ENCODE data around the gene GRB2.

Gene GRB2

GRCh38 chr17:75331671-75332070, 73.8 kb downstream of the GRB2 start:
- no peaks in the 10 kb centered on the region for H3K9me3 Mint-ChIP-seq
- H3K4me3 Mint-ChIP-seq, result no peak overlapping the region
- H3K36me3 Mint-ChIP-seq (ENCODE audit: low read depth), result peaks cover 4% of the 10 kb centered on the region
- H3K27me3 Mint-ChIP-seq (ENCODE audit: low read depth), result no peaks in the 10 kb centered on the region
- TF ChIP-seq CTCF (IDR thresholded peaks at IDR 0.05; ENCODE audit: unreplicated experiment in 3 of 3), result no peak
- no peak overlapping the region for H3K27ac Mint-ChIP-seq
- no peaks in the 10 kb centered on the region for H3K4me1 Mint-ChIP-seq

- H3K4me1 Mint-ChIP-seq, result peaks cover 5% of the 10 kb centered on the region
- no peaks in the 10 kb centered on the region for H3K27me3 Mint-ChIP-seq (ENCODE audit: low read depth)
- H3K9me3 Mint-ChIP-seq, result no peaks in the 10 kb centered on the region
- H3K27ac Mint-ChIP-seq, result no peak overlapping the region
- peaks cover 20% of the 10 kb centered on the region for H3K36me3 Mint-ChIP-seq (ENCODE audit: low read depth)
- no peak for TF ChIP-seq CTCF (IDR thresholded peaks at IDR 0.05; ENCODE audit: unreplicated experiment in 3 of 3)
- H3K4me3 Mint-ChIP-seq, result no peak overlapping the region
Observed at GRCh38 chr17:75327757-75328156, 77.7 kb downstream of the GRB2 start.

- Mint-ChIP-seq H3K9me3 (no peaks in the 10 kb centered on the region), H3K4me1 (peaks cover 5% of the 10 kb centered on the region), H3K4me3 (no peak overlapping the region), H3K27ac (no peak overlapping the region), H3K27me3 (ENCODE audit: low read depth) (no peaks in the 10 kb centered on the region), H3K36me3 (ENCODE audit: low read depth) (peaks cover 25% of the 10 kb centered on the region)
- TF ChIP-seq CTCF (IDR thresholded peaks at IDR 0.05; ENCODE audit: unreplicated experiment in 3 of 3), result no peak
Observed at GRCh38 chr17:75326226-75326848, 79.1 kb downstream of the GRB2 start.

- no peak overlapping the region for H3K27ac Mint-ChIP-seq
- peaks cover 5% of the 10 kb centered on the region for H3K4me1 Mint-ChIP-seq
- H3K4me3 Mint-ChIP-seq, result no peak overlapping the region
- H3K9me3 Mint-ChIP-seq, result no peaks in the 10 kb centered on the region
- peaks cover 28% of the 10 kb centered on the region for H3K36me3 Mint-ChIP-seq (ENCODE audit: low read depth)
- no peak for TF ChIP-seq CTCF (IDR thresholded peaks at IDR 0.05; ENCODE audit: unreplicated experiment in 3 of 3)
- no peaks in the 10 kb centered on the region for H3K27me3 Mint-ChIP-seq (ENCODE audit: low read depth)
Observed at GRCh38 chr17:75325827-75326225, 79.7 kb downstream of the GRB2 start.

GRCh38 chr17:75325348-75325747, 80.1 kb downstream of the GRB2 start:
- Mint-ChIP-seq H3K27ac (no peak overlapping the region), H3K27me3 (ENCODE audit: low read depth) (no peaks in the 10 kb centered on the region), H3K36me3 (ENCODE audit: low read depth) (peaks cover 32% of the 10 kb centered on the region), H3K9me3 (no peaks in the 10 kb centered on the region), H3K4me1 (peaks cover 7% of the 10 kb centered on the region), H3K4me3 (no peak overlapping the region)
- TF ChIP-seq CTCF (IDR thresholded peaks at IDR 0.05; ENCODE audit: unreplicated experiment in 3 of 3), result no peak

GRCh38 chr17:75321506-75321905, 84.0 kb downstream of the GRB2 start:
- Mint-ChIP-seq H3K27me3 (ENCODE audit: low read depth) (no peaks in the 10 kb centered on the region), H3K9me3 (no peaks in the 10 kb centered on the region), H3K36me3 (ENCODE audit: low read depth) (peaks cover 45% of the 10 kb centered on the region), H3K4me1 (peaks cover 15% of the 10 kb centered on the region), H3K27ac (no peak overlapping the region), H3K4me3 (no peak overlapping the region)
- no peak for TF ChIP-seq CTCF (IDR thresholded peaks at IDR 0.05; ENCODE audit: unreplicated experiment in 3 of 3)

All from nephron (organoid).